Lower leg skin (tissue), 4 donors: ENCODE results near the gene SMIM41. TPM values are rescaled to one million over a fixed set of nuclear protein-coding genes. Genes with fewer than 3 reads are reported as not detected.

Source experiments
- DNase-seq, 2 donors: peaks; one replicate each; pipeline ENCODE4 v3.0.0-alpha.2; 2019; ENCODE audit warnings: low spot score in 2 of 2
- H3K4me3 ChIP-seq: fragments of 200-600 bp; sonication (generic); 2 replicates; pipeline ENCODE4 v1.5.1; 2017; ENCODE audit warnings: mild to moderate bottlenecking, low read depth; ENCODE audit not compliant: poor library complexity, severe bottlenecking
- POLR2A ChIP-seq, 2 donors: fragments of 450-650 bp; IDR thresholded peaks; one replicate each; pipeline ENCODE4 v1.6.1; 2016 to 2017; ENCODE audit warnings: antibody characterized with exemption in 2 of 2, mild to moderate bottlenecking in 1 of 2, moderate library complexity in 1 of 2
- WGBS, 2 donors: methylation state at CpG; one replicate each; pipeline ENCODE4 v1.1.5; 2018; 5-methylcytosine and 5-hydroxymethylcytosine counted together
- intact Hi-C: fragments of 100-400 bp; cut with DNase I; formaldehyde crosslinking; loops from one replicate; pipeline ENCODE4 v1.15.0; 2023; ENCODE audit warnings: low total_unique reads
- total RNA-seq, 4 donors: library from RNA; depleted of rRNA; stranded (reverse); fragments of >200 nt; gene quantifications; one replicate each; pipeline ENCODE4 v1.1.0, GENCODE V29; 2016
- TF ChIP-seq, protein P1 (sequence below), 3 donors: fragments of 450-650 bp; IDR thresholded peaks; one replicate each; pipeline ENCODE4 v1.5.1; 2016; ENCODE audit warnings: antibody characterized with exemption in 3 of 3, mild to moderate bottlenecking in 3 of 3, moderate library complexity in 2 of 3

Gene SMIM41
- total RNA-seq, 4 donors from 2014 or later, result 0.71 TPM; not detected in 3

DNA sequence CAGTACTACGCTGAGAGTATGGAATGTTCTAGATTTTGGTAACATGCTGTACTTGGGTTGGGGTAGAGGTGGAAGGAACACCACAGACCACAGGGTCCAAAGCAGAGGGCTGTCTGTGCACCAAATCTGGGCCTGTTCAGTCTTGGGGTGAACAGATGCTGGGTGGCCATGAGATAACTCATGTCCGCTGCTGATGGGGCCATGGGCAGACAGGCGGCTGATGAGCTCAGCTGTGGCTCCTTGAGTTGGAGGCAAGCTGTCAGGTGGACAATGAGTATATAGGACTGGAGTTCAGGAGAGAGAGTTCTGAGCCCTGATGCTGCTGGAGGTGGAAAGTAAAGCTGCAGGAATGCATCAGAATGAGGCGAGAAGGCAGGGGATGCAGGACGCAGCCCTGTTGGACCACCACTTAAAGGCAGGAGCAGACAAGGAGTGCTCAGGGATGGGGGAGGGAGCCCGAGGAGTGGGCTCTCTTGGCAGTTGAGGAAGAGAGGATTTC, 6.2 kb downstream of the SMIM41 start:
- intact Hi-C loops, result no loop called here
- WGBS, 2 donors, result 95% methylated on average over 6 of the region's 6 CpGs
- no peak overlapping the region for H3K4me3 ChIP-seq
- TF ChIP-seq, protein P1, sequence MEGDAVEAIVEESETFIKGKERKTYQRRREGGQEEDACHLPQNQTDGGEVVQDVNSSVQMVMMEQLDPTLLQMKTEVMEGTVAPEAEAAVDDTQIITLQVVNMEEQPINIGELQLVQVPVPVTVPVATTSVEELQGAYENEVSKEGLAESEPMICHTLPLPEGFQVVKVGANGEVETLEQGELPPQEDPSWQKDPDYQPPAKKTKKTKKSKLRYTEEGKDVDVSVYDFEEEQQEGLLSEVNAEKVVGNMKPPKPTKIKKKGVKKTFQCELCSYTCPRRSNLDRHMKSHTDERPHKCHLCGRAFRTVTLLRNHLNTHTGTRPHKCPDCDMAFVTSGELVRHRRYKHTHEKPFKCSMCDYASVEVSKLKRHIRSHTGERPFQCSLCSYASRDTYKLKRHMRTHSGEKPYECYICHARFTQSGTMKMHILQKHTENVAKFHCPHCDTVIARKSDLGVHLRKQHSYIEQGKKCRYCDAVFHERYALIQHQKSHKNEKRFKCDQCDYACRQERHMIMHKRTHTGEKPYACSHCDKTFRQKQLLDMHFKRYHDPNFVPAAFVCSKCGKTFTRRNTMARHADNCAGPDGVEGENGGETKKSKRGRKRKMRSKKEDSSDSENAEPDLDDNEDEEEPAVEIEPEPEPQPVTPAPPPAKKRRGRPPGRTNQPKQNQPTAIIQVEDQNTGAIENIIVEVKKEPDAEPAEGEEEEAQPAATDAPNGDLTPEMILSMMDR (IDR thresholded peaks at IDR 0.05), result no peak
- DNase-seq, result peak in 1 of 2 donors; percentile 68

DNA sequence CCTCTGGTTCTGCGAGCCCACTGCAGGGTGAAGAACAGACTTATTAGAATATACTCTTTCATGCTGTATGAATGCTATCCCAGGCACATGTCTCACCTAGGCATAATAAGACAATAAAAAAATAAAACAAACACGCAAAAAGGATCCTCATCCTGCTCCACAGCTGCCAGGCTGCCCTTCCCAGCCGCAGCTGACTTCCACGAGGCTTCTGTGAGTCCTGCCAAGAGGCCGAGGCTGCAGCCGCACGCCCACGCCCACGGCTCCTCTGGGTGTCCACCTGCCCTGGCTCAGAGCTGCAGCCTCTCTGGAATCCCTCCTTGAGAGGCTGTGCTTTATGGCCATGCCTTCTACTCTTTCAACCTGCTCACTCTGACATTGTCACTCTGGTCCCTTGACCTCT, 6.9 kb downstream of the SMIM41 start:
- 38 to 56% methylated on average over 9 of the region's 9 CpGs for WGBS, 2 donors
- no peak overlapping the region for H3K4me3 ChIP-seq
- DNase-seq, result peak in 1 of 2 donors; percentile 71
- TF ChIP-seq POLR2A (IDR thresholded peaks at IDR 0.05), result no peak
- TF ChIP-seq, protein P1 (IDR thresholded peaks at IDR 0.05), result no peak
- intact Hi-C loops, result no loop called here

DNA sequence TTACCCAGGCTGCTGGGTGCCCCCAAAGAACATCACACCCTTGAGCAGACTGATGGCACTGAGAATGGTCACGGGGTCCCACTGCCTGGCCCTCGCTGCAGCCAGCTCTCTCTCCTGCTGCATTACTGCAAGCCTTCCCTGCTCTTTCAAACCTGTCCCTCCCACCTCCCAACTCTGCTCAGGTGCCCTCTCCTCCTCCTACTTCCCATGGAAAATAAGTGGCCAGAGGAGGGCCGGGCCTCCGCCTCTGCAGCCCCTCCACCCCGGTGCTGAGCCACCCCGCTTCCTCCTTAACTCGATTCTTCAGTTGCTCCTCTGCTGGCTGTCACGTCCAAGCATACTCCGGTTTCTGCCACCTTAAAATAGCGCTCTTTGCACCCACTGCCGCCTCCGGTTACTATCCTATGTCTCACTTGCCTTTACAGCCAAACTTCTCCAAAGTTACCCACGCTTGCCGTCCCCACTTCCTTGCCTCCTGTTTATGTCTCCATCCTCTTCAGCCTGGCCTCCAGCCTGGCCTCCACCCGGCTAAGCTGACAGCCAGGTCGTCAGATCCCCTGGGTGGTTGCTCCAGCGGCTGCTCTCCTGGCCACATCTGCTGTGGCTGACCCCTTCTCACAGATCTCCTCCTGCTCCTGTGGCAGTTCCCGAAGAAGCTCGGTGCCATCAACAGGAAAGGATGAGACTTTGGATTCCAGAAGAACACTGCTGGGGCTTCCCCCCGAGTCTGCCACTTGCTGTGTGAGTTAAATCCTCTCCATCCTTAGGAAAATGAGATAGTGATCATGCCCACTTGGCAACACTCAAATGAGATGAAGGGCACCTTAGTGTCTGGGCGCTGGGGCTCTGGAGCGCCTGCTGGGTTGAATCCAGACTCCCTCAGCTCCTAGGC, 7.7 kb downstream of the SMIM41 start:
- intact Hi-C loops, result no loop called here
- DNase-seq, result peak in 1 of 2 donors; percentile 81
- H3K4me3 ChIP-seq, result no peak overlapping the region
- no peak for TF ChIP-seq POLR2A (IDR thresholded peaks at IDR 0.05)
- TF ChIP-seq, protein P1 (IDR thresholded peaks at IDR 0.05), result no peak
- 69 to 74% methylated on average over 22 of the region's 22 CpGs for WGBS, 2 donors

DNA sequence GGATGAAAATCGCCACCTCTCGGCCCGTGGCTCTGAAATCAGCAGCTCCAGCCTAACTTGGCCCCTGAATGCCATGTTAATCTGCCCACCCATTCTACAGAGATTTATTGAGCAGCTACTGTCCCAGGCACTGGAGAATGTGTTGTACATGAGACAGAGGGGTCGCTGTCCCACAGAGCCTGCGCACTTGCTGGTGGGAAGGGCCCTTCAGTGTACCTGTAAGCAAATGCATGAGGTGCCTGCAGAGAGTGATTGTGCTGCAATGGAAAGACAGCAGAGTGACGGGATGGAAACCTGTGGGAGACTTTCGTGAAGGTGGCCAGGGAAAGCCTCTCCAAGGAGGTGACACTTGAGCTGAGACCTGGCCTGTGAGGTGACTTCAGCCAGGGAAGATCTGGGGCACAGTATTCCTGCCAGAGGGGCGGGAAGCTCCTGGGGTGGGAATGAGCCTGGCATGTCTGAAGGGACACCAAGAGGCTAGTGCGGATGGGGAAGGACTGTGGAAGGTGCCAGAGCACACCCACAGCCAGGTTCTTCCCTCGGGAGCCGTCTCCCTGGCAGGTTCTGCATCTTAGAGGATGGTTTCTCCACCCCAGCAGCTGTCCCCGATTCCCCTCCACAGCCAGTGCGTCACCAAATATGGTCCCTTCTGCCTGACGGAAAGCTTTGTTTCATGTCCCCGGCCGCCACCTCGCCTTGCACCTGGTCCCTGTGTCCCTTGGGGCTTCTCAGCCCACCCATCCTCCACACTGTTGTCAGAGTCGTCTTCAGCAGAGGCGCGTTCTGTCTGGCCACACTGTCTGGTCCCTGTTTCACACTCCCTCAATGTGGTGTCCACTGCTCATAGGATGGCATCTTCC, 8.7 kb downstream of the SMIM41 start:
- TF ChIP-seq, protein P1 (IDR thresholded peaks at IDR 0.05), result no peak
- TF ChIP-seq POLR2A (IDR thresholded peaks at IDR 0.05), result no peak
- peak in 1 of 2 donors; percentile 76 for DNase-seq
- intact Hi-C loops, result no loop called here
- H3K4me3 ChIP-seq, result no peak overlapping the region
- WGBS, 2 donors, result 69 to 74% methylated on average over 20 of the region's 20 CpGs

DNA sequence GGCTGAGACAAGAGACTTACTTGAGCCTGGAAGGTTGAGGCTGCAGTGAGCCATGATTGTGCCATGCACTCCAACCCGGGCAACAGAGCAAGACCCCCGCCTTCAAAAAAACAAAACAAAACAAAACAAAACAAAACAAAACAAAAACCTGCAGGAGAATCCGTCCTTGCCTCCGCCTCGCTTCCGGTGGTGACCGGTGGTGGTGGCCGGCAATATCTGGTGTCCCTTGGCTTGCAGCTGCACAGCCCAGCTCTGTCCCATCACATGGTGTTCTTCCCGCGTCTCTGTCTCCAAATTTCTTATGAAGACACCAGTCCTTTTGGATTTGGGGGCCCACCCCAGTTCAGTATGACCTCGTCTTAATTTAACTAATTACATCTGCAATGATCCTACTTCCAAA, 10.0 kb downstream of the SMIM41 start:
- DNase-seq, result peak in 1 of 2 donors; percentile 66
- intact Hi-C loops, result no loop called here

More for the DNA sequence above, 10.0 kb downstream of the SMIM41 start:
- WGBS, 2 donors, result 88 to 92% methylated on average over 11 of the region's 11 CpGs
- no peak overlapping the region for H3K4me3 ChIP-seq
- TF ChIP-seq POLR2A (IDR thresholded peaks at IDR 0.05), result no peak
- TF ChIP-seq, protein P1 (IDR thresholded peaks at IDR 0.05), result no peak
